ENCODE results near the gene PPP1CA.

GRCh38 chr11:67366961-67367760 lies 34.5 kb downstream of the PPP1CA start:
- TF ChIP-seq, protein P1, sequence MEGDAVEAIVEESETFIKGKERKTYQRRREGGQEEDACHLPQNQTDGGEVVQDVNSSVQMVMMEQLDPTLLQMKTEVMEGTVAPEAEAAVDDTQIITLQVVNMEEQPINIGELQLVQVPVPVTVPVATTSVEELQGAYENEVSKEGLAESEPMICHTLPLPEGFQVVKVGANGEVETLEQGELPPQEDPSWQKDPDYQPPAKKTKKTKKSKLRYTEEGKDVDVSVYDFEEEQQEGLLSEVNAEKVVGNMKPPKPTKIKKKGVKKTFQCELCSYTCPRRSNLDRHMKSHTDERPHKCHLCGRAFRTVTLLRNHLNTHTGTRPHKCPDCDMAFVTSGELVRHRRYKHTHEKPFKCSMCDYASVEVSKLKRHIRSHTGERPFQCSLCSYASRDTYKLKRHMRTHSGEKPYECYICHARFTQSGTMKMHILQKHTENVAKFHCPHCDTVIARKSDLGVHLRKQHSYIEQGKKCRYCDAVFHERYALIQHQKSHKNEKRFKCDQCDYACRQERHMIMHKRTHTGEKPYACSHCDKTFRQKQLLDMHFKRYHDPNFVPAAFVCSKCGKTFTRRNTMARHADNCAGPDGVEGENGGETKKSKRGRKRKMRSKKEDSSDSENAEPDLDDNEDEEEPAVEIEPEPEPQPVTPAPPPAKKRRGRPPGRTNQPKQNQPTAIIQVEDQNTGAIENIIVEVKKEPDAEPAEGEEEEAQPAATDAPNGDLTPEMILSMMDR (IDR thresholded peaks at IDR 0.05): no peak
- TF ChIP-seq POLR2A (IDR thresholded peaks at IDR 0.05): no peak
